GM19240 (cell line): ENCODE measurements around the gene CTTNBP2.

Experiments used
- DNase-seq: peaks from one replicate; pipeline ENCODE4 v3.0.0; 2011; ENCODE audit warnings: low spot score; ENCODE audit not compliant: insufficient read length

Gene CTTNBP2

GRCh38 chr7:117661328-117661727 lies 211.9 kb downstream of the CTTNBP2 start:
- no peak for DNase-seq
